Measurements from ENCODE around the gene TBX19.

Gene TBX19

DNA sequence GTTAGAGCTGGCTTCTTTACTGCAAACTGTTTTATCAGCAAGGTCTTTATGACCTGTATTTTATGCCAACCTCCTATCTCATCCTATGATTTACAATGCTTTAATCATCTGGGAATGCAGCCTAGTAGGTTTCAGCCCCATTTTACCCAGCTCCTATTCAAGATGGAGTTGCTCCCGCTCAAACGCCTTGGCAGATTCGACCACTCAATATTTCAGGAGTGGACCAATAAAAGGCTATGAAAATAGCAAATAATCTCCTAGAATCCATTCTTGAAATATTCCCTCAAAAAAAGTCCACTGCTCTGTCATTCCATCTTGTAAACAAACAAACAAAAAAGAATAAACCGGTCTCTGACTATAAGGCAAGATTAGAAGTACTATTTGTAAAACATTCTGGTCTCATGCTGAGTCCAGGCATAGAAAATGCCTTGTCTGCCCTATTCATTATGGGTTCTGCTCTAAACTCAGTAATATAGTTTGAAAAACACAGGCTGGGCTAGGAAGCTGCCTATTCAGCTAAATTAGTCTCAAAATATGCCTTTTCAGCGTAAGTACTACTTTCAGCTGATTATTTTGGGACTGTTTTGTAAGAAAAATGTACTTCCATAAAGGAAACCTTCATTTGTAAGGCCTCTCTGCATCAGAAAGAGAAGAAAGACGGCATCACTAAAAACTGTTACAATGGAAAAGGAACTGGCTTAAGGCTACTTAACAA, 53.0 kb downstream of the TBX19 start:
- H3K36me3 ChIP-seq (ENCODE audit: control insufficient read depth, insufficient read depth, low read length), result no peaks in the 10 kb centered on the region
- no peak overlapping the region for H3K9ac ChIP-seq (ENCODE audit: low read length)
- no peaks in the 10 kb centered on the region for H3K4me1 ChIP-seq (ENCODE audit: control insufficient read depth, insufficient read depth, low read length)
- H3K4me3 ChIP-seq (ENCODE audit: low read length), result no peak overlapping the region
- no peaks in the 10 kb centered on the region for H3K27me3 ChIP-seq (ENCODE audit: control insufficient read depth, insufficient read depth, low read length)
- H3K27ac ChIP-seq (ENCODE audit: low read depth, low read length), result no peak overlapping the region

DNA sequence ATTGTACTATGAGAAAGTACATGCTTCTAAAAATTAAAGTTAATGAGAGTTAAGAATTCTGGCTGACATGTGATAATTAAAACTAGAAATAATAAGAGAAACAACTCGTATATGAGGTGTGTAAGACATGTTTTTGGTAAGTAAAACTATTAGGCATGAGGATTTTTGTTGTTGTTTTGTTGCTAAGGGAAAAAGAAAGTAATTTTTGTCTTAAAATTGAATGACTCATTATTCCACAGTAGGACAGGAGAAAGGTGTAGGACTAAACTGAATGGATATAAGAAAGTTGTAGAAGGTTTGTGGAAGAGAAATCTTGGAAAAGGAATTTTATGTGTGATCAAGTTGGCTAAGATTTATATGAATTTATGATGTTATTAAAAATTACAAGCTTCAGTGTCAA, 54.8 kb downstream of the TBX19 start:
- Histone ChIP-seq H3K4me1 (ENCODE audit: control insufficient read depth, insufficient read depth, low read length) (no peaks in the 10 kb centered on the region), H3K9ac (ENCODE audit: low read length) (no peak overlapping the region), H3K36me3 (ENCODE audit: control insufficient read depth, insufficient read depth, low read length) (no peaks in the 10 kb centered on the region), H3K4me3 (ENCODE audit: low read length) (no peak overlapping the region), H3K27me3 (ENCODE audit: control insufficient read depth, insufficient read depth, low read length) (no peaks in the 10 kb centered on the region), H3K27ac (ENCODE audit: low read depth, low read length) (peak overlapping the region; percentile 32)

- H3K9ac ChIP-seq (ENCODE audit: low read length), result no peak overlapping the region
- no peaks in the 10 kb centered on the region for H3K4me1 ChIP-seq (ENCODE audit: control insufficient read depth, insufficient read depth, low read length)
- no peaks in the 10 kb centered on the region for H3K27me3 ChIP-seq (ENCODE audit: control insufficient read depth, insufficient read depth, low read length)
- H3K27ac ChIP-seq (ENCODE audit: low read depth, low read length), result no peak overlapping the region
- no peaks in the 10 kb centered on the region for H3K36me3 ChIP-seq (ENCODE audit: control insufficient read depth, insufficient read depth, low read length)
- no peak overlapping the region for H3K4me3 ChIP-seq (ENCODE audit: low read length)
These were observed 58.2 kb downstream of the TBX19 start for GRCh38 chr1:168338589-168339503.

DNA sequence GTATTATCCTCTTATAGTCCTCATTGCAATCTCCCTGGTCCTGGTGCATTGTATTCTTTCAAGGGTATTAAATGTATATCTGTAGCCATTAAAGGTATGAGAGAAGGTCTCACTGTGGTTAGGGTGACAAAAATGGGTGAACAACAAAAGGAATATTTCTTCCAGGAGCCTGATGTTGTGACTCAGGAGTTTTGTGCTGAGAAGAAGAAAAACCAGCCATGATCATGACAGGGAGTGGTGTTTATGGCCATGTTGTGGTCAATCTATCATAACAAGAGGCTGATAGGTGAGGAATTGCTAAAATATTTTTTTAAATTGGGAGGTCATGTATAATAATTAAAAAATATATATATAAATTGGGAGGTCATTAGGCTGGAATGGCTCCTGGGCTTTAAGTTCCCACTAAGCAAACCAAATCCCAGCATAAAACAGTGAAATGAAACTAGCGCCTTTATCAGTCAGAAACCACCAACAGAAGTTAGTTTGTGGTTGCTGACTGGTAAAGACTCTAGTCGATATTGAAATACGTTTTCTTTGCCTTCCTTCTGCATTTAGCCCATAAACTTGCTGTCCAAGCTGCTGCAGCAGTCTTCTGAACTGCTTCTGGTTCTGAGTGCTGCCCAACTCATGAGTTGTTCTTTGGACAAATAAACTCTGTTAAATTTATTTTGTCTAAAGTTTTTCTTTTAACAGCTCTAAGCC, 60.3 kb downstream of the TBX19 start:
- H3K4me1 ChIP-seq (ENCODE audit: control insufficient read depth, insufficient read depth, low read length), result peaks cover 5% of the 10 kb centered on the region

GRCh38 chr1:168341483-168341975, 60.9 kb downstream of the TBX19 start:
- no peak overlapping the region for H3K4me3 ChIP-seq (ENCODE audit: low read length)
- no peak overlapping the region for H3K27ac ChIP-seq (ENCODE audit: low read depth, low read length)
- no peaks in the 10 kb centered on the region for H3K27me3 ChIP-seq (ENCODE audit: control insufficient read depth, insufficient read depth, low read length)
- H3K9ac ChIP-seq (ENCODE audit: low read length), result no peak overlapping the region
- H3K36me3 ChIP-seq (ENCODE audit: control insufficient read depth, insufficient read depth, low read length), result no peaks in the 10 kb centered on the region
- peaks cover 5% of the 10 kb centered on the region for H3K4me1 ChIP-seq (ENCODE audit: control insufficient read depth, insufficient read depth, low read length)

More for the DNA sequence above, 60.3 kb downstream of the TBX19 start:
- Histone ChIP-seq H3K4me3 (ENCODE audit: low read length) (no peak overlapping the region), H3K9ac (ENCODE audit: low read length) (no peak overlapping the region), H3K27ac (ENCODE audit: low read depth, low read length) (no peak overlapping the region), H3K36me3 (ENCODE audit: control insufficient read depth, insufficient read depth, low read length) (no peaks in the 10 kb centered on the region), H3K27me3 (ENCODE audit: control insufficient read depth, insufficient read depth, low read length) (no peaks in the 10 kb centered on the region)

- H3K9ac ChIP-seq (ENCODE audit: low read length), result no peak overlapping the region
- H3K36me3 ChIP-seq (ENCODE audit: control insufficient read depth, insufficient read depth, low read length), result no peaks in the 10 kb centered on the region
- peak overlapping the region; percentile 60 for H3K27ac ChIP-seq (ENCODE audit: low read depth, low read length)
- no peaks in the 10 kb centered on the region for H3K27me3 ChIP-seq (ENCODE audit: control insufficient read depth, insufficient read depth, low read length)
- H3K4me3 ChIP-seq (ENCODE audit: low read length), result peak overlapping the region; percentile 19
- peaks cover 5% of the 10 kb centered on the region for H3K4me1 ChIP-seq (ENCODE audit: control insufficient read depth, insufficient read depth, low read length)
These were observed 62.0 kb downstream of the TBX19 start for GRCh38 chr1:168342572-168343280.

- no peak overlapping the region for H3K9ac ChIP-seq (ENCODE audit: low read length)
- peak overlapping the region; percentile 60 for H3K27ac ChIP-seq (ENCODE audit: low read depth, low read length)
- H3K36me3 ChIP-seq (ENCODE audit: control insufficient read depth, insufficient read depth, low read length), result no peaks in the 10 kb centered on the region
- H3K4me1 ChIP-seq (ENCODE audit: control insufficient read depth, insufficient read depth, low read length), result peaks cover 5% of the 10 kb centered on the region
- no peaks in the 10 kb centered on the region for H3K27me3 ChIP-seq (ENCODE audit: control insufficient read depth, insufficient read depth, low read length)
- no peak overlapping the region for H3K4me3 ChIP-seq (ENCODE audit: low read length)
These were observed 62.9 kb downstream of the TBX19 start for GRCh38 chr1:168343566-168343965.

DNA sequence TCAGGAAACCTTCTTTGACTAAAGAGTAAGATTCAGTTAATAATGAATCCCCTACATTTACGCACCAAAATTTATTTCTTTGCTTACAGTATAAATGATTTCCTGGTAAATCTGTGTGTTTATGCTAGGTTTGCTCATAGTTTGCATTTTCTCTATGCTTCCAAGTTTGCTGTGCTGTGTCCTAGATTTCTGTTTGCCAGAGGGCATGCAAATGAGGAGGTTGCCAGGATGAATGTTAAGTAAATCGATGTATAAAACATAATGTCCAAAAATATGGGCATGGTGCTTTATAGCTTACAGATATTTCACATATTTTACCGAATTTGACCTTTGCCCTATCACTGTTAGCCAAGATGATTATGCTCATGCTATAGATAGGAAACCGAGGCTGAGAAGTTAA, 63.8 kb downstream of the TBX19 start:
- no peak overlapping the region for H3K9ac ChIP-seq (ENCODE audit: low read length)
- H3K4me1 ChIP-seq (ENCODE audit: control insufficient read depth, insufficient read depth, low read length), result peaks cover 5% of the 10 kb centered on the region
- H3K4me3 ChIP-seq (ENCODE audit: low read length), result no peak overlapping the region
- no peaks in the 10 kb centered on the region for H3K36me3 ChIP-seq (ENCODE audit: control insufficient read depth, insufficient read depth, low read length)
- no peak overlapping the region for H3K27ac ChIP-seq (ENCODE audit: low read depth, low read length)
- no peaks in the 10 kb centered on the region for H3K27me3 ChIP-seq (ENCODE audit: control insufficient read depth, insufficient read depth, low read length)

- Histone ChIP-seq H3K9ac (ENCODE audit: low read length) (no peak overlapping the region), H3K4me1 (ENCODE audit: control insufficient read depth, insufficient read depth, low read length) (peaks cover 5% of the 10 kb centered on the region), H3K36me3 (ENCODE audit: control insufficient read depth, insufficient read depth, low read length) (no peaks in the 10 kb centered on the region), H3K4me3 (ENCODE audit: low read length) (no peak overlapping the region), H3K27ac (ENCODE audit: low read depth, low read length) (no peak overlapping the region), H3K27me3 (ENCODE audit: control insufficient read depth, insufficient read depth, low read length) (no peaks in the 10 kb centered on the region)
These were observed 65.3 kb downstream of the TBX19 start for GRCh38 chr1:168345939-168346338.

DNA sequence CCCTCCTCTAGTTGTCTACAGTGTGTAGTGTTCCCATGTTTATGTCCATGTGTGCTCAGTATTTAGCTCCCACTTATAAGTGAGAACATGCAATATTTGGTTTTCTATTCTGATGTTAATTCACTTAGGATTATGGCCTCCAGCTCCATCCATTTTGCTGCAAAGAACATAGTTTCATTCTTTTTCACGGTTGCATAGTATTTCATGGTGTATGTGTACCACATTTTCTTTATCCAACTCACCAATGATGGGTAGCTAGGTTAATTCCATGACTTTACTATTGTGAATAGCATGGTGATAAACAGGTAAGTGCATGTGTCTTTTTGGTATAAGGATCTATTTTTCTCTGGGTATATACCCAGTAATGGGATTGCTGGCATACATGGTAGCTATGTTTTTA, 67.0 kb downstream of the TBX19 start:
- H3K27me3 ChIP-seq (ENCODE audit: control insufficient read depth, insufficient read depth, low read length), result no peaks in the 10 kb centered on the region
- H3K36me3 ChIP-seq (ENCODE audit: control insufficient read depth, insufficient read depth, low read length), result no peaks in the 10 kb centered on the region
- peaks cover 5% of the 10 kb centered on the region for H3K4me1 ChIP-seq (ENCODE audit: control insufficient read depth, insufficient read depth, low read length)
- H3K4me3 ChIP-seq (ENCODE audit: low read length), result no peak overlapping the region
- no peak overlapping the region for H3K27ac ChIP-seq (ENCODE audit: low read depth, low read length)
- no peak overlapping the region for H3K9ac ChIP-seq (ENCODE audit: low read length)

DNA sequence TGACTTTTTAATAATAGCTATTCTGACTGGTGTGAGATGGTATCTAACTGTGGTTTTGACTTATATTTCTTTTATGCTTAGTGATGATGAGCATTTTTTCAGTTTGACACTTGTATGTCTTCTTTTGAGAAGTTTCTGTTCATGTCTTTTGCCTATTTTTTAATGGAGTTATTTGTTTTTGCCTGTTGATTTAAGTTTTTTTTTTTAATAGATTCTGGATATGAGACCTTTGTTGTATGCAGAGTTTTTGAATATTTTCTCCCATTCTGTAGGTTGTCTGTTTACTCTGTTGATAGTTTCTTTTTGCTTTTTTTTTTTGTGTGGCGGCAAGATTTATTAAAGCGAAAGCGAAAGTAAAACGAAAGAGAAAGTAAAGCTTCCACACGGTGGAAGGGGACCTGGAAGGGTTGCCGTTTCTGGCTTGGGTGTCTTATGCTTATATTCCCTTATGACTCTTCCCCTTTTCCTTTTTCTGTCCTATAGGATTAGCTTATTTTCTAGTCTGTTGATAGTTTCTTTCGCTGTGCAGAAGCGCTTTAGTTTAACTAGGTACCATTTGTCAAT, 67.6 kb downstream of the TBX19 start:
- no peaks in the 10 kb centered on the region for H3K27me3 ChIP-seq (ENCODE audit: control insufficient read depth, insufficient read depth, low read length)
- peaks cover 5% of the 10 kb centered on the region for H3K4me1 ChIP-seq (ENCODE audit: control insufficient read depth, insufficient read depth, low read length)
- H3K4me3 ChIP-seq (ENCODE audit: low read length), result peak overlapping the region; percentile 71
- no peak overlapping the region for H3K27ac ChIP-seq (ENCODE audit: low read depth, low read length)
- no peaks in the 10 kb centered on the region for H3K36me3 ChIP-seq (ENCODE audit: control insufficient read depth, insufficient read depth, low read length)
- no peak overlapping the region for H3K9ac ChIP-seq (ENCODE audit: low read length)
